Right renal cortex interstitium (tissue), 3 donors: Measurements from ENCODE around the gene SLC25A15. TPM values are rescaled to one million over a fixed set of nuclear protein-coding genes. Genes with fewer than 3 reads are reported as not detected.

Source experiments
- DNase-seq, 3 donors: peaks; one replicate each; pipeline ENCODE4 v3.0.0-alpha.2; 2013; ENCODE audit warnings: low read depth in 3 of 3, low spot score in 2 of 3
- polyA plus RNA-seq, 3 donors: library from polyadenylated mRNA; unstranded; fragments of 120-200 nt; gene quantifications; one replicate each; pipeline ENCODE4 v1.2.1, GENCODE V29; 2013; ENCODE audit not compliant: insufficient read length in 3 of 3

SLC25A15 gene
- polyA plus RNA-seq, result 10 to 100 TPM; 16.8 to 18.7 (median 17.0) TPM

- peak; percentile 20 to 60 (median 49) for DNase-seq
These were observed at the start of gene SLC25A15 for GRCh38 chr13:40789275-40790153. Gene SLC25A15 (plus strand): TSS chr13:40789611. CDS start chr13:40793227, 3,616 bp downstream.

GRCh38 chr13:40749327-40749726 is 40.1 kb upstream of the SLC25A15 start:
- DNase-seq, result no peak

- no peak for DNase-seq
These were observed 34.2 kb upstream of the SLC25A15 start for GRCh38 chr13:40755082-40755700.

GRCh38 chr13:40756042-40756441 is 33.4 kb upstream of the SLC25A15 start:
- DNase-seq, result no peak

- no peak for DNase-seq
These were observed 30.6 kb upstream of the SLC25A15 start for GRCh38 chr13:40758811-40759210.

- no peak for DNase-seq
These were observed 26.6 kb upstream of the SLC25A15 start for GRCh38 chr13:40762849-40763248.

GRCh38 chr13:40764587-40765403 is 24.6 kb upstream of the SLC25A15 start:
- no peak for DNase-seq

GRCh38 chr13:40765602-40766001 is 23.8 kb upstream of the SLC25A15 start:
- no peak for DNase-seq

GRCh38 chr13:40769970-40770369 is 19.4 kb upstream of the SLC25A15 start:
- no peak for DNase-seq

GRCh38 chr13:40770609-40770933 is 18.8 kb upstream of the SLC25A15 start:
- no peak for DNase-seq

GRCh38 chr13:40770934-40771618 is 18.3 kb upstream of the SLC25A15 start, which contains the start of gene MRPS31:
Gene MRPS31 (minus strand): TSS chr13:40771190. CDS start chr13:40771136, 54 bp downstream.
- peak; percentile 78 to 89 (median 79) for DNase-seq

GRCh38 chr13:40772765-40773473 is 16.5 kb upstream of the SLC25A15 start:
- no peak for DNase-seq

- DNase-seq, result no peak
These were observed 14.7 kb upstream of the SLC25A15 start for GRCh38 chr13:40774672-40775071.

- DNase-seq, result no peak
These were observed 13.2 kb upstream of the SLC25A15 start for GRCh38 chr13:40776232-40776631.

GRCh38 chr13:40776681-40777165 is 12.7 kb upstream of the SLC25A15 start:
- DNase-seq, result no peak

- DNase-seq, result peak; percentile 27 to 38 (median 33)
These were observed 12.1 kb upstream of the SLC25A15 start for GRCh38 chr13:40777166-40777808.

GRCh38 chr13:40777809-40778175 is 11.6 kb upstream of the SLC25A15 start:
- no peak for DNase-seq

GRCh38 chr13:40779049-40779448 is 10.4 kb upstream of the SLC25A15 start:
- no peak for DNase-seq

GRCh38 chr13:40779796-40780285 is 9.6 kb upstream of the SLC25A15 start:
- DNase-seq, result no peak
